HG02623 (cell line): ENCODE measurements around the gene SBSN.

Experiments used
- ATAC-seq: cut with Tn5 transposase; IDR thresholded peaks from one replicate; pipeline ENCODE4 v1.9.1; 2021; ENCODE audit warnings: moderate library complexity; ENCODE audit not compliant: unreplicated experiment

Gene SBSN

GRCh38 chr19:35509018-35509652, 19.0 kb downstream of the SBSN start:
- no peak for ATAC-seq

GRCh38 chr19:35508129-35508528, 20.0 kb downstream of the SBSN start:
- ATAC-seq: no peak

GRCh38 chr19:35507561-35507960, 20.6 kb downstream of the SBSN start:
- ATAC-seq: no peak

DNA sequence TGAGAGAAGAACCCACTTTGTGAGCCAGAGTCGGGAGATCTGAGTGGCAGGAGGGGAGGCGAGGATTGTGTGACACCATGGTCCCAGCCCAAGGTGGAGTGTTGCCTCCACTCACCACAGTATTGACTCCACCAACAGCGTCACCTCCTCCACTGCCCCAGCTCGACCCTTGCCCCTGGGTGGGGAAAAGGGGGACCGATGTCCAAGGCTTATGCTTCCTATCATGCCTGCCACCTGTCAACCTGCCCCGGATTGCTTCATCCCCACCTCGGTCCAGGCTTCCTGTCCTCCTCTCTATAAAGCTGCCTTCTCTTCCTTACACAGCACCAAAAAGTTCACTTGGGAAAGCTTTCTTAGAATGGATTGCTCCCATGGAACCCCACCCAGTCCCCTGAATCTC, 22.1 kb downstream of the SBSN start:
- ATAC-seq: no peak

- ATAC-seq: no peak
Observed at GRCh38 chr19:35502751-35503150, 25.4 kb downstream of the SBSN start.

DNA sequence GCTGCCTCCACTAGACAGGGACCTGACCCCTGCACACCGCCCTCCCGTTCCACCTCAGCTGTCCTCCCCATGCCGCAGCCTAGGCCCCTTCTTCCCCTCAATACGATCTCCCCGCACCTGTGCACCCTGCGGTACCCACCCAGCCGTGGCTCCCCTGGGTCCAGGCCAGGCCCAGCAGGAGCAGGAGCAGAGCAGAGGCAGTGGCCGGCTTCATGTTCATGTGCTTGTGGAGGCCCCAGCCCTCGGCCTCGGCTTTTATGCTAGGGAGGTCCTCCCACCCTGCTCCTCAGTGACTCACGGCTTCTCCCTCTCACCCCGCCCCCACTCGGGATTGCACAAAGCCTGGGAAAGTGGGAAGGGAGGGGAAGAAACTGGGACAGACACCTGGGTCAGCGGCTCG, 26.4 kb downstream of the SBSN start:
- no peak for ATAC-seq

GRCh38 chr19:35500611-35501010, 27.5 kb downstream of the SBSN start:
- no peak for ATAC-seq

DNA sequence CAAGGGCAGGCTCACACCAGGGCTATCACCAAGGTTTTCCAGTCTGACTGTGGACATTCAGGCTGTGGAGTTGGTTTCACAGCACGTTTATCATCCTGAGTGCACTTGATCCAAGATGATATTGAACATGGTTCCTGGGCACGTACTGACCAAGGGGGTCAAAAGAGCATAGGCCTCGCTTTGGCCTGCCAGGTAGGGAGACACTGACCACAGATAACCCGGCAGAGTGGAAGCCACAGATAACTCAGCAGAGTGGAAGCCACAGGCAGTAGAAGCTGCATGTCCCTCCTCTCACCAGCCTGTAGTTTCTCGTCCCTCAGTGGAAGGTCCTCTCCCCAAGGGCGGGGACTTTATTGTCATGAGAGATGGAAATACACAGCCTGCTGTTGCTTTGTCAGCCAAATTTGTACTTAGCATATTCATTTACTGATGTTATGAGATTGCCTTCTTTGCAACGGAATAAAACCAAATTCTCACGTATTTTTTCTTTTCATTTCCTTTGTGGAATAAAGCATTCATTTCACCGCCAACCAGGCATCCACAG, 29.1 kb downstream of the SBSN start:
- ATAC-seq: no peak

GRCh38 chr19:35498220-35498619, 29.9 kb downstream of the SBSN start:
- no peak for ATAC-seq

- no peak for ATAC-seq
Observed at GRCh38 chr19:35497406-35497805, 30.7 kb downstream of the SBSN start.

DNA sequence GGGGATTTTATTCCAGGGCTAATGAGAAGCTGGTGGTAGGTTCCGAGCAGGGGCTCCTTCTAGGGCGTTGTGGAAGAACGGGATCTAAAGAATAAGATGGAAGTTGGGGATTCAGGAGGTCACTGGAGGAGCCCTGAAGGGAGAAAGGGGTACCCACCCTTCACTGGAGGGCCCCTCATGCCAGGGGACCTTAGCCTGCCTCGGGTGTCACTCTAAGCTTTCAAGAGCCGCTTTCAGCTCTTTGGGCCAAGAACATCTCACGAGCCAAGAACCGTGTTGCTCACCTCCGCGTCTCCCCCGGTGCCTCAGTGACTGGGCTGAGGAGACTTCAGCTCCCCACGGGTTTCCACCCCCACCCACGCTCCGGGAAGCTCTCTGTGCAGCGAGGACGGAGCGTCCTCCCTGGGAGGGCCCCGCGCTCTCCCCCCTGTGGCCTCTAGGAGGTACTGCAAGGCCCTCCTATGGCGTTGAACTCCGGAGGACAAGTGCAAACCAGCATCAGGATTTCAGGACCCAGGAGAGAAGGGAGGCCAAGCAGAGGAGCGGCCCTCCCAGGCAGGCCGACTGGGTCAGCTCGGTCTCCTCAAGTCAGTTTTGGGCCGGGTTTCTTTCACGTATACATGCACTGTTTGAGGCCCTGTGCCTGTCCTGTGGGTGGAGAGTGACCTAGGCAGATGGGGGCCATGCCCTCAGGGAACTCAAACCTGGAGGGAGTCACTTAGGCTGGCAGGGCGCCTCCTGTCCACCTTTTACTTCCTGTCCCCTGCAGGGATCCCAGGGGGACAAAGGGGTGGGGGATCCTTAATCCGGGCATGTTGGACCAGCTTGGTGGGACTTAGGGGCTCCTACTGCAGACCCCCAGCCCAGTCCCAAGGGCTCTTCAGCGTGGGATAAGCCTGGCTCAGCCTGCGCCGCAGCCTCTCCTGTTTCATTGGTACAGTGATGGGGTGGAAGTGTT, 32.7 kb downstream of the SBSN start:
- ATAC-seq: no peak

DNA sequence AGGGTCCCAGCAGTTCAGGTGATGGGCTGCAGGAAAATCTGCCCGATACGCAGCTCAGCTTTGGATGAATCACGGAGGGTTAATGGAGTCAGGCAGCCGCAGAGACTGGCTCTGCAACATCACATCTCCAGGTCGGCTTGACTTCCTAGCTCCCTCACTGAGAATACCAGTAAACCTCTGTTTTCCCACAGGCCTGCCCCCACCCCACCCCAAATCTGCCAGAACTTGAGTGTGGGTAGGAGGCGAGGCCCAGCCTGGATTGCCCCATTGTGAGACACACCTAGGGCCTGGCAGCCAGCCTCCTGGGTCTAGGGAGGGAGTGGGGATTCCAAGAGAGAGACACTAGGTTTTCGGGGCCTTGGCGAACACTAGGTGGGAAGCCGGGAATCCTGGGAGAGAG, 34.1 kb downstream of the SBSN start:
- no peak for ATAC-seq

GRCh38 chr19:35491836-35492360, 36.2 kb downstream of the SBSN start:
- no peak for ATAC-seq

DNA sequence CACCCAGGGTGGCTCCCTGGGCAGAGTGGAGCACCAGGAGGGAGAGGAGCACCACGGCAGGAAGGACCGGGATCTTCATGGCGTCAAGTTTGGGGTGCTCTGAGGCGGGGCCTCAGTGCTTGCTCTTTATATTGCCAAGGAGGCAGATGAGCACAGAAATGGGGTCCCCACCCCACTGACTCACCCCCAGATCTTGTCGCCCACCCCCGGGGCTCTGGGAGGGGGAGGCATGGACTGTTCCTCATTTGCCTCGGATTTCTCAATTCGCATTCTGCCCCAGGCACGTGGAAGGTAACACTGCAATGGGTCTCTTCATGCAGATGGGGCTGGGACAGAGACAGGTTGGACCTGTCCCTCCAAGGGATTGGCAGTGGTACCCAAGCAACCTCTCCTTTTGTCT, 37.7 kb downstream of the SBSN start, which contains the start of gene KRTDAP:
TSS of gene KRTDAP (minus strand) at position 101 of the 400 bp plus-strand sequence. CDS start at position 79, 22 bp downstream.
- no peak for ATAC-seq

- ATAC-seq: no peak
Observed at GRCh38 chr19:35488677-35489076, 39.4 kb downstream of the SBSN start.

DNA sequence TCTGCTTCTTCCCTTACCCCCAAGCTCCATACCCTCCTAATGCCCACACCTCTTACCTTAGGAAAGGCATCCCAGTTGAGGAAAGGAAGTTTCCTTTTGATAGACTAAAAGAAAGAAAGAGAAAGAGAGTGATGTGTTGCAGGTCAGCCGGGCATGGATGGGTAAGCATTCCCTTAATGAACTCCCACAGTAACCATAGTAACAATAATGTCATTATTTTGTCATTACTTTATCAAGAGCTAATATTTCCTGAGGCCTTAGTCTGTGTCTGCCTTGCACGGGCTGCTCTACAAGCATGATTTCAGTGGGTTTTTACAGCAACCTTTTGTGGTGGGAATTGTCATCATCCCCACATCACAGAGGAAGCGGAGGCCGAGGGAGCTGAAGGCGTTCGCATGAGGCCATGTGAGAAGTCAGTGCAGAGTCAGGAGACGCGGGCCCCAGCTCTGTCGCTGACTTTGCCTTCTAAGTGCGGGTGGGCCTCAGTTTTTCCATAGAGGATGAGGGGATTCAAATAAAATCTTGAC, 40.4 kb downstream of the SBSN start:
- ATAC-seq: no peak

GRCh38 chr19:35486268-35486708, 41.8 kb downstream of the SBSN start:
- no peak for ATAC-seq

- no peak for ATAC-seq
Observed at GRCh38 chr19:35484252-35485036, 43.7 kb downstream of the SBSN start.

GRCh38 chr19:35483089-35483488, 45.0 kb downstream of the SBSN start:
- no peak for ATAC-seq
